ELF-1 (cell line): ENCODE data around the gene TEX29.

ENCODE experiments used
- DNase-seq: peaks from one replicate; pipeline ENCODE4 v3.0.0-alpha.2; 2016; ENCODE audit warnings: low read depth, low spot score

TEX29 gene

DNA sequence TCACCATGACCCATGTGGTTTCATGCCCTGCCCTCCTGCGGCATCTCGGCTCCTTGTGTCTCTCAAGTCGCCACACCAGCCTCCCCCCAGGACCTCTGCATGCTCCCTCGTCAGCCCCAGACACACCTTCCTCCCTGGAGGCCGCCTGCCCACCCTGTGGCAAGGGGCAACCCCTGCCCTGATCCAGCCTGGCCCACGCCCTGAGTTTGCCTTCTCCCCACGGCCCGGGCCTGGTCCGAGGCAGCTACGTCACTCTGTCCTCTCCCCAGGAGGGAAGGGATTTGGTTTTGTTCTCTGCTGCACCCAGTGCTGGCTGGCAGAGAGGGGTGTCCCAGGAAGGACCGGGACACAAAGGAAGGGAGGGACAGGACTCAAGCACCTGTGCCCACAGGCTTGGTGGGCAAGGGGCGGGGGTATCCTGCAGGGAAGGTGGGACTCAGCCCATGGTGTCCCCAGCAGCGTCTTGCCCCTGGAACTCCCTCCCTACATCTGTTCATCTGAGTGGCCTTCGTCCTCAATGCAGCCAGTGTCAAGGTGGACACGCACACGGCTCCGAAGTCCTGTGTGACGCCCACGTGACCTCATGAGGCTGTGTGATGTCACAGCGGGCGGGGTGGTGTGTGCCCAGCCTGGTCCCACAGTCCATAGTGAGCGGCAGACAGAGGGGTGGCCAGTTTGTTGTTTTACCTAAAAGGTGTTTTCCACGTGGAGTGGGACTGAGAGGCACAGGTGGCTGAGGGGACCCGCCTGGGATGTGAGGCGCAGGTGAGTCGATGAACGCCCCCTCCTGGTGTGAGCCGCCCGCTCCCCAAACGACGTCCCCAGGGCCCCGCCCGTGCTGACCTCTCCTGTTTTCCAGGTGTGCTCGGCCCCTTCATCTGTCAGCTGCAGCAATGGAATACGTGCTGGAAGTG, at the start of gene TEX29:
Gene TEX29 (plus strand): TSS at position 645 of the 914 bp plus-strand sequence. CDS start 249 bp downstream, at position 894.
- no peak for DNase-seq

DNA sequence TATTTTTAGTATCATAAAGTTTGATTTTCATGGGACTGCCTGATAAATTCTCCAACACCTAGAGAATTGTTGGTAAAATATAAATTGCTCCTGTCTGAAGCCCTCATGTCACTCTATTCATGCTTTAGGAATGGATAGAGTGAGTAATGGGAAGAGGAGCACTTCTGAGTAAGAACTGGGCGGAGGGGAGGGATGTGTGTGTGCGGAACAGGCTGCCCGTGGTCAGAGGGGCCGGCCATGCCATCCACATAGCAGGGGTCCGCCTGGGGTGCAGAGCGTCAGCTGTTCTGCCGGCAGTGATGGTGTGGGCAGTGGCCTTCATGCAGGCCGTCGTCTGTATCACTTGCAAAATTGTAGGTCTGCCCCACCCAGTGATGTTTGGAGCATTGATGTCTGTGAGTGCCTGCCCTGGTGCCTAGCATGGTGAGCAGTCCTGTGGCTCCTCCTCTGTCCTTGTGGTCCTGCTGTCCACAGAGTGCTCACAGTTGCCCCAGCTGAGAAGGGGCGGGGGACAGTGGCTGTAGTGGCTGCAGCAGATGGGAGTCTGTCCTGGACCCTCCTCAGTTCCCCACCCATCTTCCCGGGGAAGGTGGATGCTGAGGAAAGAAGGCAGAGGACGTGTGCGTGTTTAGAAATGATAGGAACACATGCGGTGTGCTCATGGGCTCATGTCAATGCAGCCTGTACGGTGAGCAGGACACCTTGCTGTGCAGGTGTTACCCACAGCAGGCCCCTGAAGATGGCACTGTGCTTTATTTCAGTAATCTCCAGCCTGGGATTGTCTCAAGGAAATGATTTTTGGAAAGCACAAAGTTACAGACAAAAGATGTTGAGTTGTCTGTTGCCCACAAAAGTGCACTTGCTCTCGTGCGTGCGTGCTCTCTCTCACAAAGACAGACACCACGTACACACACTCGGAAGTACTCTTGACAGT, 49.4 kb upstream of the TEX29 start:
- no peak for DNase-seq

DNA sequence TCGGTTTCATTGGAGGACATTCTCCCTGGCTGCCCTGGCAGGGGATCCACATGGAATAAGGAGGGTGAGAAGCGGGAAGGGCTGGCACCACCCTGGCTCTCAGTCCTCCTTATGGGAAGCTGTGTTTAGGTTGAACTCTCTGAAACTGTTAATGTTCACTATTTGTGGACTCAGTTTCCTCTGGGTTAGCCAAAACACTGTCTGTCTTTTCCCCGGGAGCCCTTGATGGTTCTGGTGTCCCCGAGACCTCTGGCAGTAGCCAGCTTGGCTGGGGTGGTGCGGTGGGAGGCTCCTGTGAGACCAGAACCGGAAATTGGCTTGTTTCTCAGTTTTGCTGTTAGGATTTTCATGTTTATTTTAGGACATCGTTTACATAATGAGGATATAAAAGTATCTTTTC, 48.3 kb upstream of the TEX29 start:
- no peak for DNase-seq

DNA sequence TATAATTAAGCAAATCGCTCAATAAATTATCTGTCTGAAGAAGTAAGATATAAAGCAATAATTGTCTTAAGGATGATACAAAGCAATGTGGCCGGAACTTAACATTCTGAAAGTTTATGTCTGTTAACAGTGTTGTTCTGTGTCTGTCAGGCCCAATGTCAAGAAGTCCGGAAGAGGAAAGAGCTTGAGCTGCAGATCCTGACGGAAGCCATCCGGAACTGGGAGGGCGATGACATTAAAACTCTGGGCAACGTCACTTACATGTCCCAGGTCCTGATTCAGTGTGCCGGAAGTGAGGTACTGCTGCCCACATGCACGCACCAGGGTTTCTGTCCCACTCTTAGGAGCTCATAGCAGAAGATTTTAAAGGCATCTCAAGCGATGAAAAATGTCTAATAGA, 45.1 kb upstream of the TEX29 start:
- DNase-seq = no peak

DNA sequence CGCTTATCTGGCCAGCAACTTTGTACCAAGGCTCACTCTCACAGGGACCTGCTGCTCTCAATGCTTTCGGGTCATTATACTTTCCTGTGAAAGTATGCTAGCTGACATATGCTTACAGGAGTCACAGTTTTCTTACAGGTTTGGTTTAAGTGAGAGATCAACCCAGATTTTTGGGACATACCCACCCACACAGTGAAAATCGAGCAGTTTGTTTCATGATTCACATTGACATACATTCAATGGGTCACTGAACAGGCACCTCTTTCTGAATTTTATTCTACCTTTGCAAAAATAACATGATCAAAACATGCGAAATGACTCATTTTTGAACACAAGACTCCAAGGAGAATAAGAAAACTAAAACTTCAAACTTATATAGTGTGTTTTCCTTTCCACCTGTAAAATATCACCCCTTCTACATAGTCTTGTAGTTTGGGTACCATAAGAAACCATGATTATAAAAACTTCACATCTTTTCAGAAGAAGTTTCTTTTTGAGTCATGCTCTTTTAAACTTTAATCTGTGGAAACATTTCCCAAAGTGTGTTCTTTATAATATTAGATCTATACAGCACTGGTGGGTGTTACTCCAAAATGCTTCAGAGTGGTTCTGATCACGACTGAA, 44.3 kb upstream of the TEX29 start:
- DNase-seq = no peak

DNA sequence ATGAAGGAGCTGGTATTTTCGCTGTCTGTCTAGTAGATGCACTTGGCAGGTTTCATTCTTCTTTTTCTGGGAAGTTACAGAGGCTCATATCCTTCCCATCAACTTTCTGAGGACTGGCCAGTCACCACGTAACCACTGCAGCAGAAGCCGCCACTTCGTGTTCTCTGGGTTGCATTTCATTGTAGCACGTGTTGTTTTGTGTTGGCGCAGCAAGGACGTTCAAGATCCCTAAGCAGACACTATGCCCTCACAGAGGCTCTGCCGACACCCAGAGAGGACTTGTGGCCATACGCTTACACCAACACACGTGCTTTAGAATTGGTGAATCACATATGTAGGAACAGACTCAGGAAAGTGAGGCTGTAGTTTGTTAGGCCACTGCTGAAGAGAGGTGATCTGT, 42.2 kb upstream of the TEX29 start:
- DNase-seq = no peak

DNA sequence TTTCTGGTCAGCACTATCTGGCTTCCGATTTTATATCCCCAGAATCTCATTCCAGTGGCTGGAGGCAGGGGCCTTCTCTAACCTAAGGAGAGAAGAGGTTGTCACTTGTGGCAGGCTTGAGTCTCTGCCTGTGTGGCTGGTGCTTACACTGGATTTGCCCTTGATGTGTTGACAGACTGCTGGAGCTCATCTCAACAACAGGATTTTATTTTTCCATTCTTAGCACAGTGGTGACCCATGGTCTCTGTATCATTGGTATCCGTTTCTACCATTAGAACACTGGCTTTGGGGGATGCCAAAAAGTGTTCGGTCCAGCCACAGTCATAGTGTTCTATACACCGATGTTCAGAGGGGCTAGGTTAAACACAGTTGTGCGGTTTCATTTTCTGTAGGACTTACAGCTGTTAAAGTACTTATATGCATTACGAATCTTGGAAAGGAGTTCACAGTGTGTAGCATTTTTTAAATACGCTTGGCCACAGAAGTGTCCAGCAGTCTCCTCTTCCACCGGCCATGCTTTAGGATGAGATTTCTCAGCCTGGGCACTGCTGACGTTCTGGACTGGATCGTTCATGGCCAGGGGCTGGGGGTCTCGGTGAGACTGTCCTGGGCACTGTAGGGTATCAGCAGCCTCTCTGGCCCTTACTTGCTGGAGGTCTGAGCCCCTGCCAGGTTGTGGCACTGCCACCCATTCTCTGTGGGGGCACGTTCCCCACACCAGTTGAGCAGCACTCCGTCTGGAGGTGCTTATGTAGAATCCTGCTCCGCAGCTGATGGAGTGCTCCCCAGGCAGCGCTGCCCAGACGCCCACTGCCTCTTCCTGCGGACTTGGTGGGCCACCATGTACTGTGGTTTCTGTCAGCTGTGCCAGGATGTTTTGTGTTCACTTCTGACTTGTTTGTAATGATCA, 41.4 kb upstream of the TEX29 start:
- DNase-seq = no peak

DNA sequence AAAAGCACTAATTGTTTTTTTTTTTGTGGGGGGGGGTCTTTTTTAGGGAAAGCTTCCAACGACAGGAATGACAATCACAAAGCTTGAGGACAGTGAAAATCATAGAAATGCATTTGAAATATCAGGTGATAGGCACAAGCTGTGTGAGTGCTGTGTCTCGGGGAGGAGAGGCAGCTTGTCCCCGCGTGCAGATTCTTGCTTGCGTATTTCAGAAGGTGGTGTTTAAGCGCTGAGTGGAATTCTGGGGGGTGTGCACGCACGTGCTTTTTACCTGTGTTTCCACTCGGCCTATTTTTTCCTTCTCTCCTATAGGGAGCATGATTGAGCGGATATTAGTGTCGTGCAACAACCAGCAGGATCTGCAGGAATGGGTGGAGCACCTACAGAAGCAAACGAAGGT, 40.2 kb upstream of the TEX29 start:
- DNase-seq = no peak

DNA sequence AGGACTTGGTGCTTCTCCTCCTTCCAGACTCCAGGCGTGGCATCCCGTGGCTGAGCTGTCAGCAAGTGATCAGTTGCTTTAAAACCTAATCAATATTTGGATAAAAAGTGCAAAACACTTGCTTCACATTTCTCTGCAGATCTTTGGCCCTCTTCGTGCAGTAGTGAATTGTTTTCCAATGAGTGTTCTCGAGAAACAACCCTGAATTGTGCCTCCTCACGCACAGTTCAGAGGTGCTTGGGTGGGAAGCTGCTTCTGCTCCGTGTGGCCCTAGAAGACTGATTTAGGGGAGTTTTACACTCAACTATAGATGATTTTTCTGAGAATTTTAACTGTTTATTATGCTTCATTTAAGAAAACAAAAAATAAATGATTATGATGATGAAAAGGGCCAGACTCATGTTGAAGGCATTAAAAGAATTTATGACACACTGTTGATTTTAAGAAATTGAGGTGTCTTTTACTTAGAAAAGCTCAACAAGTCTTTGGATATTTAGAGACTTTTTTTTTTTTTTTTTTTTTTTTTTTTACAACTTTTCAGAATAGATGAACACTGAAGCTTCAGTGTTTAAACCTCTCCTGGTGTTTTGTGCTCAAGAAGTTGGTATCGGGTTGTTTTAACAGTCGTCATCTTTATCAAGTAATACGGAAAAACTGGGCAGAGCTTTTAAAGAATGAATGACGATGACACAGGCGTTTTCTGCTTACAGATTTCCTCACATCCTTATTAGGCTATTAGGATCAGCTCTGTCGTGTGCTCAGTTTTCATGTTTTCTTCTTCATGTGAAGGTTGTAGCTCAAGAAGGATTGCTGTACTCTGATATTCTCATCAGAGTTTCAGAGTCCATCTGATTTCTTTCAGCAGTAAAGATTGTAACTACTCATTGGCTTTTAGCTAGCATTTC, 39.5 kb upstream of the TEX29 start:
- no peak for DNase-seq

DNA sequence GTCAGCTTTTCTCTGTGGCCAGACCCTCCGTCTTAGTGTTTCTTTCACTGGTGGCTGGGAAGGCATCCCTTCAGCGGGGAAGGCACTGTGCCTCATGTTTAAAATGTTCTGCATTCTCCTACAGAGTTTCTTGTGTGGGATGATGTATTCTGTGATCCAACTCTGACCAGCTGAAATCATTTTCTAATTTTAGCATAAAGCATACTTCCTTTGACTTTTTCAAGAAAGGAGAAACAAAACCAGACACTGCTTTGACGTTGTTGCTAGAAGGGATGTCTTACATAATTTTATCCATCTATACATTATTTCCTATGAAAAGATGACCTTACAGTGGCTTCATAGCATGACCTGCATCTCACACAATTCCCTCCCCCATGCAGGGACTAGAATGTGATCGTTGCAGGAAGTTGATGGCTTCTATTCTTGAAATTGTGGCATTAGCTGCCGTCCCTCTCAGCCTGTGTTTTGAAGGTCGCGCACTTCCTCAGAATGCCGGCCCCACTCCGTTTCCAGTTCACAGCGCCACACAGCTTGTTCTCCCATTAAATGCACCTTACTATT, 38.6 kb upstream of the TEX29 start:
- DNase-seq = no peak

DNA sequence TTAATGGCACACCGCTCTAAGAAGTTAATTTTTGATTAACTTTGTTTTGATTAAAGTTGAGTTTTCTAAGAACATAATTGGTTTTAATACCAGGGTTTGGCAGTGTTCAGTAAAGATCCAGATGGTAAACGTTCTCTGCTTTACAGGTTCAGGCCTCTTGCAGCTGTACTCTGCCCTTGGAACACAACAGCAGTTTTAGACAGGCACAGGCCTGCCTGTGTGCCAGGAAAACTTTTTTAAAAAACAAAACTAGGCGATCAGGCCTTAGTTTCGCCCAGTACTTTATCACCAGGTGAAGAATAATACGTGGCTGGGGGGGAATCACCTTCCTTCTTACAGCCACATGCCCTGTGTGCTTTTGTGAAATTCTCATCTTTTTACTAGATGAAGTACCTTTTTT, 38.0 kb upstream of the TEX29 start:
- no peak for DNase-seq

DNA sequence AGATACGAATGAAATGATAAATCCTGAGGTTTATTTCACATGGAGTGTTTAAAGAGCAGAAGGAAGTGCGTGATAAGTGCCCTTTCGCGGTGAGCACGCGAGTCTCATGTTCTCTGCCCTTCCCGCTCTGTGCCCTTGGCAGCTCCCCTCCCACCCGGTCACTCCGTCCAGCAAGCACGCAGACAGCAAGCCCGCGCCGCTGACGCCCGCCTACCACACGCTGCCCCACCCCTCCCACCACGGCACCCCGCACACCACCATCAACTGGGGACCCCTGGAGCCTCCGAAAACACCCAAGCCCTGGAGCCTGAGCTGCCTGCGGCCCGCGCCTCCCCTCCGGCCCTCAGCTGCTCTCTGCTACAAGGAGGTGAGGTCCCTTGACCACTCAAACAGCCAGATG, 37.4 kb upstream of the TEX29 start:
- DNase-seq = no peak

DNA sequence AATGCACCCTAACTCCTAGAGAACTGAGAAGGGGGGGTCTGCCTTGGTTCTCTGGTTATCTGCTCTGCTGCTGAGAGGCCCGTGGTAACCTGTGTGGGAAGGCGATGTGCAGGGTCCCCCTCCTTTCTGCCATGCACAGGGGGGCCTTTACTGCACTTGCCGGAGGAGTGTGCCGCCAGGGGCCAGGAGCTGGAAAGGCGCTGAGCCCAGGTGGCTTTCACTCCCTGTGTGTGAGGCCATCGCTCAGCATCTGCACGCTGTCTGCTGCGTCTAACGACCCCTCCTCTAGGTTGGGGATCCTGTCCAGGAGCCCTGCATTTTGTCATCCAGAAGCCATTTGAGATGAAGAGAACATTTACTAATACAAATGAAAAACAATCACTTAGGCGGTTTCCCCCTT, 37.0 kb upstream of the TEX29 start:
- no peak for DNase-seq

DNA sequence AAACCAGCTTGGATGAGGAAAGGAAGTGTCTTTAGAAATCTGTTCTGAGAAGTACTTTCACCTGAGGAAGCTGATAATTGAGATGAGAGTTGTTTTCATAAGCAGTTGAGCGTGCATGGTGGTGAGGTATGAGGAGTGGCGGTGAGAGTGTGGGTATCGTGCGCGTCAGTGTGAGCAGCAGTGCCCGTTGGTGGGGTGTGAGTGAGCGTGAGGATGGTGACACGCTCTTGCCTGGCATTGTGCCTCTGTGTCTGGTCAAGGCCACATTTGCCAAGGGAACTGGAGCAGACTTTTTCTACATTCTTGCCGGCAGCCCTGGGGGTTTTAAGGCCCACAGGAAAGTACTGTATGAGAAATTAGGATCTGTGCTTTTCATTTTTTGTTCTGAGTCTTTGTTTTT, 36.5 kb upstream of the TEX29 start:
- DNase-seq = no peak

DNA sequence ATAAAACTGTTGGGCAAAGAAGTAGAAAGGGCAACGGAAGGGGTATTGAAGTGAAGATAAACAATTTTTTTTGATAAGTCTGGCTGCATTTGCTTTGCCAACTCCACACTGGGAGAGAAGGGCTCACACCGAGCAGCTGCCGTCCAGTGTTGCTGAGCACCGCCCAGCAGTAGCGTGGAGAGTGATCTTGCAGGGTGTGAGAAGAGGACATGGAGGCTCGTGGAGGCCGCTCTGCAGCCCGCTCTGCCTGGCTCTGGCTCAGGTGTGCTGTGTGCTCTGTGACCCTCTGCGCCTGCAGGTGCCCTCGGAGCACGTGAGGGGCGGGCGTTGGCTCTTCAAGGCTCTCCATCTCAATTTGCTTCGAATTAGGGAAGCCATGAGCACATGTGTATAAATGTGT, 35.9 kb upstream of the TEX29 start:
- no peak for DNase-seq

DNA sequence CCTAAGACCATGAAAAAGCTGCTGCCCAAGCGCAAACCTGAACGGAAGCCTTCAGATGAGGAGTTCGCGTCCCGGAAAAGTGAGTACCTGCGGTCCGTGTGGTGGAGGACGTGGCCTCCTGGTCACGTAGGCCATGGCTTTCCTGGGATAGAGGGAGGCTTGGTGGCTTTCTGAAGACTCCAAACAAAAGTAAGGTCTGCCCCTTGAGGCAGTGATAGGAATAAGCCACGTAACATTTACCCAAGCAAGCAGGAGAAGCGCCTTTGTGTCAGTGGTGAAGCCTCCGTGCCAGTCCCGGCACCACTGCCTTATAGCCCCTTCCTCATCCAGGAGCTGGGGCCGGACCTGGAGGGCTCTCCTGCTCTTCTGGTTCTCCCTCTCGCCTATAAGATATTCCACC, 34.3 kb upstream of the TEX29 start:
- DNase-seq = no peak

DNA sequence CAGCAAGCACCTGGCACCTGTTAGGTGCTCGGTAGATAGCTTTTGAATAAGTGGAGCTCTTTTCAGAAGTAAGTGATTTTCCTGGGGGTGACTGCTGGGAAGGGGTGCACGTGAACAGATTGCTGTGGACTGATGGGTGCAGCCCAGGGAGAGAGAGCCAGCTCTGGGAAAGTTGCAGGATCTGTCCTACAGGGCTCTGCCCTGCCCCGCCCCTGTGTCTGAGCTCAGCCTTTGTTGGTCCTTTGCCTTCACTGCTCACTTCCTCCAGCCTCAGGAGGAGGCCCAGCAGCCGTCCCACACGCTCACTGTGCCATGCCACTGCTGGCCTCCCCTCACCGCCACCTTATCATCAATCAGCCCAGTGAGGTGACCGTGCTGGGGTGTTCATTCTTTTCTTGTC, 33.7 kb upstream of the TEX29 start:
- DNase-seq = no peak

DNA sequence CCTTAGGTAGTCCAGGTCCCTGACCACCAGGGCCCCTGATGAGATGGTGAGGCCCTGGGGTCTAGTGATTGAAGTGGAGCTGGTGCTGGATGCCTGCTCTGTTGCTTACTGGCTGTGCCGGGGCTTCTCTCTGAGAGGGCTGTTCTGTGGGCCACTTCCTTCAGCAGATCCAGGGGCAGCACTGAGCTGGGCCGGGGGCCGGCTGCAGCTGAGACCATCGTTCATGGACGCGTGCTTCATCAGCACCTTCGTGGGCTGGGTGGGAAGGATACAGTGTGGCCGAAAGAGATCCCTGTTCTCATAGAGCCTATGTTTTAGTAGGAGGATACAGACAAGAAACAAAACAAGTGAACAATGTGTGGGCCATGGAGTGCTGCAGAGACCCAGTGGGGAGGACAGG, 33.2 kb upstream of the TEX29 start:
- no peak for DNase-seq

DNA sequence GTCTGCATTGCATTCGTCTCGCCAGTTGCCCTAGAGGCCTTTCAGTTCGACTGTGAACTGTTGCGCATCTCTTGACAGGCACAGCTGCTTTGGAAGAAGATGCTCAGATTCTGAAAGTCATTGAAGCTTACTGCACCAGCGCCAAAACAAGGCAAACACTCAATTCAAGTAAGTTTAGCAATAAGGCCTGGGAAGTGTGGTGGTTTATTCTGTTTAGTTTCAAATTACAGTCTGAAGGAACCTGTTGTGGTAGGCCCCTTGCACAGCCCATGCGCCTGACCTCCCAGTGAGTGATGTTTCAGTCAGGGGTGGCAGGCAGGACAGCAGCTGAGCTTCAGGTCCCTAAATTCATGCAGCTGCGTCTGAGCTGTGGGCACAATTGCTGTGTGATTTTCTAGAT, 32.2 kb upstream of the TEX29 start:
- DNase-seq = no peak

DNA sequence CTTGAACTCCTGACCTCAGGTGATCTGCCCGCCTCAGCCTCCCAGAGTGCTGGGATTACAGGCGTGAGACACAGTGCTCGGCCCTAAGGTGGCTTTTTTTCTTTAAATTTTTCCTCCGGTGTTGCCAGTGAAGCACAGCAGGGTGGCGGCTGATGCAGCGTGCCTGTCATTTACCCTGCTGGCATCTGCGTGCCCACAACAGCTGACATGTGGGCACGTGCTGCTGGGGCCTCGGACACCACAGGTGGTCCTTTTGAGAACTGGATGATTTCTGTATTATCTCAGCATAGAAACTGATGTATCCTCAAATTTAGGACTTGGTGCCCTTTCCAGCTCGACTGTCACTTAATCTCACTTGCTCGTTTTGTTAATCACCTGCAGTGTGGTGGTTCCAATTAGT, 31.2 kb upstream of the TEX29 start:
- DNase-seq = no peak
